Astrocyte (in vitro differentiated cells and primary cell): Measurements from ENCODE around the gene FAF1. TPM values are rescaled to one million over a fixed set of nuclear protein-coding genes. Genes with fewer than 3 reads are reported as not detected.
A peak's percentile ranks its signal among the peaks of the same experiment; 100 is the strongest.

Experiments used
- DNase-seq: peaks from one replicate; pipeline ENCODE4 v3.0.0-alpha.2; 2010; ENCODE audit warnings: low read depth
- FAIRE-seq: peaks from 2 replicates; lab custom pipeline; 2011; peaks lifted over from hg19 to GRCh38; lab: Jason Lieb, UNC
- H2AFZ ChIP-seq: 2 replicates; pipeline ENCODE4 v1.6.0; 2012; ENCODE audit warnings: low read depth, low read length, inconsistent platforms
- H3K27ac ChIP-seq: 2 replicates; pipeline ENCODE4 v1.5.1; 2011; ENCODE audit warnings: low read depth, low read length, inconsistent platforms
- H3K27me3 ChIP-seq: 2 replicates; pipeline ENCODE4 v1.6.0; 2011; ENCODE audit warnings: low read length, inconsistent platforms; ENCODE audit not compliant: insufficient read depth
- H3K36me3 ChIP-seq: 2 replicates; pipeline ENCODE4 v1.5.1; 2011; ENCODE audit warnings: low read length, inconsistent platforms; ENCODE audit not compliant: insufficient read depth
- H3K4me1 ChIP-seq: 2 replicates; pipeline ENCODE4 v1.5.1; 2011; ENCODE audit warnings: low read length, inconsistent platforms; ENCODE audit not compliant: insufficient read depth
- H3K4me2 ChIP-seq: 2 replicates; pipeline ENCODE4 v1.6.0; 2012; ENCODE audit warnings: low read length, inconsistent platforms
- H3K4me3 ChIP-seq: 2 replicates; pipeline ENCODE4 v1.5.1; 2011; ENCODE audit warnings: low read depth, mild to moderate bottlenecking, low read length, inconsistent platforms; ENCODE audit not compliant: insufficient read depth
- H3K79me2 ChIP-seq: 2 replicates; pipeline ENCODE4 v1.6.0; 2012; ENCODE audit warnings: mild to moderate bottlenecking, low read length, inconsistent platforms; ENCODE audit not compliant: insufficient read depth
- H3K9ac ChIP-seq: 2 replicates; pipeline ENCODE4 v1.6.0; 2012; ENCODE audit warnings: mild to moderate bottlenecking, low read length, inconsistent platforms
- H3K9me3 ChIP-seq: 2 replicates; pipeline ENCODE4 v1.5.1; 2012; ENCODE audit warnings: low read depth, mild to moderate bottlenecking, low read length, inconsistent platforms; ENCODE audit not compliant: insufficient read depth
- H4K20me1 ChIP-seq: 2 replicates; pipeline ENCODE4 v1.6.0; 2012; ENCODE audit warnings: low read length, inconsistent platforms; ENCODE audit not compliant: insufficient read depth
- H3K27ac Mint-ChIP-seq: one replicate; pipeline ENCODE4 v1.8.0; 2021; ENCODE audit warnings: mild to moderate bottlenecking, mixed read lengths; ENCODE audit not compliant: unreplicated experiment
- H3K27me3 Mint-ChIP-seq: one replicate; pipeline ENCODE4 v1.8.0; 2021; ENCODE audit warnings: low read depth, mixed read lengths; ENCODE audit not compliant: unreplicated experiment
- H3K36me3 Mint-ChIP-seq: one replicate; pipeline ENCODE4 v1.8.0; 2021; ENCODE audit warnings: low read depth, mixed read lengths; ENCODE audit not compliant: unreplicated experiment
- H3K4me1 Mint-ChIP-seq: one replicate; pipeline ENCODE4 v1.8.0; 2021; ENCODE audit warnings: low read depth, mixed read lengths; ENCODE audit not compliant: unreplicated experiment
- H3K4me3 Mint-ChIP-seq: one replicate; pipeline ENCODE4 v1.8.0; 2021; ENCODE audit warnings: mild to moderate bottlenecking, moderate library complexity, mixed read lengths; ENCODE audit not compliant: unreplicated experiment
- H3K9me3 Mint-ChIP-seq: one replicate; pipeline ENCODE4 v1.8.0; 2021; ENCODE audit warnings: mild to moderate bottlenecking, mixed read lengths; ENCODE audit not compliant: unreplicated experiment
- CTCF ChIP-seq: IDR thresholded peaks from 2 replicates; pipeline ENCODE4 v1.5.1; 2011; ENCODE audit warnings: low read depth, mild to moderate bottlenecking, inconsistent platforms, low read length, moderate library complexity; ENCODE audit not compliant: insufficient read depth
- EZH2 ChIP-seq: IDR thresholded peaks from 2 replicates; pipeline ENCODE4 v1.6.1; 2012; ENCODE audit warnings: mild to moderate bottlenecking, low read length, inconsistent platforms; ENCODE audit not compliant: insufficient read depth
- total RNA-seq: library from RNA; stranded (reverse); gene quantifications from 2 replicates; pipeline ENCODE4 v1.2.1, GENCODE V29; 2021

Gene FAF1
- total RNA-seq, 1 donor from 2014 or later: 35.4 TPM

DNA sequence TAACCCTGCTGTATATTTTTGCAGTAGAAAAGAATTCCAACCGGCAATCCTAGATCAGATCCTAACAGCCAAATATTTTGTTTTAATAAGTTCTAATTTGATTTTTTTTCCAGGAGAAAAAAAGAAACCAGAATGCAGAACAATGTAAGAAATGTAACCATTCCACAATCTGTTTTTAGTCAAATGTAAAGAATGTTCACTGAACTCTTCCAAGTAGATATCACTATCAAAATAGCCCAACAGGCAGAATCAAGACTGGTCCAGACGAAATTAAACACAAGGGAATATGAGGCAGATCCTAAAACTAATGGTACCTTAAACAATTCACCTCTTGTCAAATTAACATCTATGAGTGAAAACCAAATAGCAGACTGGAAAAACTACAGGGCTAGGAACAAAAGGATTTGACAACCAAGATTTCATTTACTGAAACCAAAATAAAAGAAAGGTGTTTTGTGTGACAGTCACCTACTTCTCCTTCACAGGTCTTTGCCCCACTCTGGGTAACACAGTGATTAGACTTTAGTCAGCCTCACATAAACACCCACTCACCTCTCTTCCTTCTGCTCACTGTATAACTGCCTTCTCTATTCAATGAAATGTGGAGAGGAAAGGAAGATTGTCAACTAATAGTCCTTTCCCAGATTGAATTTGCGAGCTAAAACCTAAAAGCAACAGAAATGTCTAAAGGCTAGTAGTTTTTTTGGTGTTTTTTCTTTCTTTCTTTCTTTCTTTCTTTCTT is 137.9 kb downstream of the FAF1 start:
- Histone ChIP-seq H3K27ac (no peak overlapping the region), H3K27me3 (no peaks in the 10 kb centered on the region), H3K9ac (no peak overlapping the region), H3K4me3 (no peak overlapping the region), H3K79me2 (peaks cover 11% of the 10 kb centered on the region), H3K4me1 (no peaks in the 10 kb centered on the region), H3K36me3 (no peaks in the 10 kb centered on the region), H3K4me2 (no peak overlapping the region), H3K9me3 (no peaks in the 10 kb centered on the region), H4K20me1 (peaks cover 8% of the 10 kb centered on the region), H2AFZ (no peak overlapping the region)
- Mint-ChIP-seq H3K27ac (no peak overlapping the region), H3K27me3 (no peaks in the 10 kb centered on the region), H3K36me3 (no peaks in the 10 kb centered on the region), H3K4me1 (peaks cover 8% of the 10 kb centered on the region), H3K9me3 (no peaks in the 10 kb centered on the region), H3K4me3 (no peak overlapping the region)
- DNase-seq: peak; percentile 20
- TF ChIP-seq CTCF (no peak), EZH2 (no peak)
- no peak for FAIRE-seq

DNA sequence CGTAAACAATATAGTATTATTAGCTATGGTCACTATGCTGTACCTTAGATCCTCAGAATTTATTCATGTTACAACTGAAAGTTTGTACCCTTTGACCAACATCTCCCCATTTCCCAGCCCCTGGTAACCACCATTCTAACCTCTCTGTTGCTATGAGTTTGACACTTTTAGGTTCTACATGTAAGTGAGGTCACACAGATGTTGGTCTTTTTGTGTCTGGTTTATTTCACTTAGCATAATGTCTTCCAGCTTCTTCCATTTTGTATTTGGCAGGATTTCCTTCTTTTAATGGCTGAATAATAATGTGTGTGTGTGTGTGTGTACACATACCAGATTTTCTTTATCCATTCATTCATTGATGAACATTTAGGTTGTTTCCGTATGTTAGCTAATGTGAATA is 139.5 kb downstream of the FAF1 start:
- H4K20me1 ChIP-seq: peaks cover 8% of the 10 kb centered on the region
- no peak overlapping the region for H3K27ac ChIP-seq
- no peak overlapping the region for H3K4me2 ChIP-seq
- no peaks in the 10 kb centered on the region for H3K9me3 Mint-ChIP-seq
- H3K27ac Mint-ChIP-seq: no peak overlapping the region
- H2AFZ ChIP-seq: no peak overlapping the region
- DNase-seq (no peak), FAIRE-seq (no peak)
- no peaks in the 10 kb centered on the region for H3K36me3 ChIP-seq
- no peaks in the 10 kb centered on the region for H3K4me1 ChIP-seq
- H3K79me2 ChIP-seq: peaks cover 11% of the 10 kb centered on the region
- no peaks in the 10 kb centered on the region for H3K27me3 Mint-ChIP-seq
- peaks cover 8% of the 10 kb centered on the region for H3K4me1 Mint-ChIP-seq
- H3K9ac ChIP-seq: no peak overlapping the region
- H3K4me3 Mint-ChIP-seq: no peak overlapping the region
- H3K9me3 ChIP-seq: no peaks in the 10 kb centered on the region
- no peaks in the 10 kb centered on the region for H3K36me3 Mint-ChIP-seq
- H3K4me3 ChIP-seq: no peak overlapping the region
- H3K27me3 ChIP-seq: no peaks in the 10 kb centered on the region
- no peak for TF ChIP-seq EZH2
- no peak for TF ChIP-seq CTCF

- no peak for TF ChIP-seq EZH2
- TF ChIP-seq CTCF: no peak
- no peak overlapping the region for H3K27ac ChIP-seq
- no peaks in the 10 kb centered on the region for H3K36me3 ChIP-seq
- H3K27ac Mint-ChIP-seq: no peak overlapping the region
- no peaks in the 10 kb centered on the region for H3K27me3 Mint-ChIP-seq
- DNase-seq: no peak
- H3K4me1 Mint-ChIP-seq: no peaks in the 10 kb centered on the region
- H3K4me1 ChIP-seq: no peaks in the 10 kb centered on the region
- H3K4me3 Mint-ChIP-seq: no peak overlapping the region
- peaks cover 3% of the 10 kb centered on the region for H3K36me3 Mint-ChIP-seq
- no peak overlapping the region for H2AFZ ChIP-seq
- FAIRE-seq: no peak
- H3K4me3 ChIP-seq: no peak overlapping the region
- peaks cover 7% of the 10 kb centered on the region for H3K9me3 Mint-ChIP-seq
- H3K4me2 ChIP-seq: no peak overlapping the region
- H3K79me2 ChIP-seq: peaks cover 48% of the 10 kb centered on the region
- H3K9me3 ChIP-seq: no peaks in the 10 kb centered on the region
- H3K9ac ChIP-seq: no peak overlapping the region
- H4K20me1 ChIP-seq: peaks cover 30% of the 10 kb centered on the region
- no peaks in the 10 kb centered on the region for H3K27me3 ChIP-seq
Observed at GRCh38 chr1:50812346-50812745, 147.7 kb downstream of the FAF1 start.
